ENCODE data around the gene MYCL. TPM values are rescaled to one million over a fixed set of nuclear protein-coding genes. Genes with fewer than 3 reads are reported as not detected.

The MYCL gene
- total RNA-seq, 1 experiment from 2014 or later = 31.0 TPM

GRCh38 chr1:39861003-39861402 is 40.7 kb downstream of the MYCL start:
- ATAC-seq (no peak), DNase-seq (ENCODE audit: low spot score) (no peak)
- TF ChIP-seq ZNF512 (CRISPR knock-in tag; IDR thresholded peaks at IDR 0.05; ENCODE audit: borderline replicate concordance) (no peak), MYBL2 (CRISPR knock-in tag; IDR thresholded peaks at IDR 0.05) (no peak), RORB (CRISPR knock-in tag; IDR thresholded peaks at IDR 0.05) (no peak), ZBTB21 (CRISPR knock-in tag; IDR thresholded peaks at IDR 0.05; ENCODE audit: borderline replicate concordance) (no peak), NR1H2 (CRISPR knock-in tag; IDR thresholded peaks at IDR 0.05) (no peak), AFF4 (CRISPR knock-in tag; IDR thresholded peaks at IDR 0.05; ENCODE audit: borderline replicate concordance) (no peak), IRF1 (CRISPR knock-in tag; IDR thresholded peaks at IDR 0.05) (no peak), ATF1 (CRISPR knock-in tag; IDR thresholded peaks at IDR 0.05) (no peak), ZMAT4 (CRISPR knock-in tag; IDR thresholded peaks at IDR 0.05) (no peak), FOXP1 (CRISPR knock-in tag; IDR thresholded peaks at IDR 0.05; ENCODE audit: borderline replicate concordance) (no peak), HMGXB4 (CRISPR knock-in tag; IDR thresholded peaks at IDR 0.05) (no peak), PRDM15 (CRISPR knock-in tag; IDR thresholded peaks at IDR 0.05) (no peak), ZNF219 (CRISPR knock-in tag; IDR thresholded peaks at IDR 0.05; ENCODE audit: borderline replicate concordance) (no peak), SMAD3 (CRISPR knock-in tag; IDR thresholded peaks at IDR 0.05; ENCODE audit: borderline replicate concordance) (no peak), ZNF416 (CRISPR knock-in tag; IDR thresholded peaks at IDR 0.05) (no peak), ERG (CRISPR knock-in tag; IDR thresholded peaks at IDR 0.05) (no peak), CBFB (CRISPR knock-in tag; IDR thresholded peaks at IDR 0.05; ENCODE audit: low read depth) (no peak), SP1 (CRISPR knock-in tag; conservative IDR thresholded peaks at IDR 0.05) (no peak), E2F5 (CRISPR knock-in tag; IDR thresholded peaks at IDR 0.05) (no peak), JUN (CRISPR knock-in tag; IDR thresholded peaks at IDR 0.05) (no peak)
- Mint-ChIP-seq H3K27ac (no peak overlapping the region; the same call in 1 of the 2 replicates), H3K4me1 (peaks cover 13% of the 10 kb centered on the region), H3K27me3 (ENCODE audit: low read depth) (no peaks in the 10 kb centered on the region), H3K4me3 (no peak overlapping the region), H3K9me3 (peaks cover 5% of the 10 kb centered on the region; the same call in 1 of the 2 replicates), H3K36me3 (peaks cover 8% of the 10 kb centered on the region)
- POLR2A ChIA-PET = interaction anchor here (0.6 kb wide), 1 partner anchor 18 kb away, joined by 3 read pairs; no protein-coding TSS in a partner anchor
- CTCF ChIA-PET = no interaction called here
